Astrocyte (in vitro differentiated cells and primary cell): ENCODE measurements around the gene PIGZ.

ENCODE experiments used
- CTCF ChIP-seq: IDR thresholded peaks from 2 replicates; pipeline ENCODE4 v1.5.1; 2011; ENCODE audit warnings: low read depth, mild to moderate bottlenecking, inconsistent platforms, low read length, moderate library complexity; ENCODE audit not compliant: insufficient read depth
- EZH2 ChIP-seq: IDR thresholded peaks from 2 replicates; pipeline ENCODE4 v1.6.1; 2012; ENCODE audit warnings: mild to moderate bottlenecking, low read length, inconsistent platforms; ENCODE audit not compliant: insufficient read depth

GRCh38 chr3:196969660-196970546 lies 1.3 kb upstream of the PIGZ start:
- TF ChIP-seq CTCF (peak; percentile 28), EZH2 (no peak)
